ENCODE results near the gene ANKRD30A.
"Not testable (repeated sequence)": the region's sequence is repeated elsewhere in the genome, so short reads cannot be mapped to it uniquely, and the experiment has no call there.

ANKRD30A gene

GRCh38 chr10:37182719-37183118 is 57.3 kb downstream of the ANKRD30A start:
- not testable (repeated sequence) for H3K27me3 ChIP-seq (ENCODE audit: control insufficient read depth, insufficient read depth, low read length); H3K9me3 ChIP-seq (ENCODE audit: control insufficient read depth, insufficient read depth, low read depth, low read length)

GRCh38 chr10:37206132-37206531 is 80.7 kb downstream of the ANKRD30A start:
- no peaks in the 10 kb centered on the region for H3K27me3 ChIP-seq (ENCODE audit: control insufficient read depth, insufficient read depth, low read length)
- H3K9me3 ChIP-seq (ENCODE audit: control insufficient read depth, insufficient read depth, low read depth, low read length) = peaks cover 23% of the 10 kb centered on the region; the same call in 1 of the 2 replicates
- H3K4me3 ChIP-seq (ENCODE audit: low read depth, low read length) = no peak overlapping the region
- no peak overlapping the region for H3K27ac ChIP-seq (ENCODE audit: low read depth, low read length)
- no peaks in the 10 kb centered on the region for H3K4me1 ChIP-seq (ENCODE audit: control insufficient read depth, insufficient read depth, low read length)
- no peak overlapping the region for H3K9ac ChIP-seq (ENCODE audit: low read length)
- H3K36me3 ChIP-seq (ENCODE audit: control insufficient read depth, insufficient read depth, low read length) = no peaks in the 10 kb centered on the region

More at GRCh38 chr10:37182719-37183118, 57.3 kb downstream of the ANKRD30A start:
- H3K36me3 ChIP-seq (ENCODE audit: control insufficient read depth, insufficient read depth, low read length); H3K4me1 ChIP-seq (ENCODE audit: control insufficient read depth, insufficient read depth, low read length); H3K4me3 ChIP-seq (ENCODE audit: low read depth, low read length); H3K9ac ChIP-seq (ENCODE audit: low read length); H3K27ac ChIP-seq (ENCODE audit: low read depth, low read length): not testable (repeated sequence)

GRCh38 chr10:37220866-37221265 is 95.5 kb downstream of the ANKRD30A start:
- Histone ChIP-seq H3K4me1 (ENCODE audit: control insufficient read depth, insufficient read depth, low read length) (no peaks in the 10 kb centered on the region), H3K27ac (ENCODE audit: low read depth, low read length) (no peak overlapping the region), H3K9ac (ENCODE audit: low read length) (no peak overlapping the region), H3K9me3 (ENCODE audit: control insufficient read depth, insufficient read depth, low read depth, low read length) (peaks cover 9% of the 10 kb centered on the region; the same call in 1 of the 2 replicates), H3K36me3 (ENCODE audit: control insufficient read depth, insufficient read depth, low read length) (no peaks in the 10 kb centered on the region), H3K27me3 (ENCODE audit: control insufficient read depth, insufficient read depth, low read length) (no peaks in the 10 kb centered on the region), H3K4me3 (ENCODE audit: low read depth, low read length) (no peak overlapping the region)

- Histone ChIP-seq H3K27me3 (ENCODE audit: control insufficient read depth, insufficient read depth, low read length) (no peaks in the 10 kb centered on the region), H3K27ac (ENCODE audit: low read depth, low read length) (no peak overlapping the region), H3K4me1 (ENCODE audit: control insufficient read depth, insufficient read depth, low read length) (no peaks in the 10 kb centered on the region), H3K4me3 (ENCODE audit: low read depth, low read length) (no peak overlapping the region), H3K9ac (ENCODE audit: low read length) (no peak overlapping the region), H3K9me3 (ENCODE audit: control insufficient read depth, insufficient read depth, low read depth, low read length) (peaks cover 9% of the 10 kb centered on the region; the same call in 1 of the 2 replicates), H3K36me3 (ENCODE audit: control insufficient read depth, insufficient read depth, low read length) (no peaks in the 10 kb centered on the region)
Observed at GRCh38 chr10:37222046-37222445, 96.6 kb downstream of the ANKRD30A start.

GRCh38 chr10:37225163-37225562 is 99.8 kb downstream of the ANKRD30A start:
- Histone ChIP-seq H3K9ac (ENCODE audit: low read length) (no peak overlapping the region), H3K4me3 (ENCODE audit: low read depth, low read length) (no peak overlapping the region), H3K27ac (ENCODE audit: low read depth, low read length) (no peak overlapping the region), H3K36me3 (ENCODE audit: control insufficient read depth, insufficient read depth, low read length) (no peaks in the 10 kb centered on the region), H3K27me3 (ENCODE audit: control insufficient read depth, insufficient read depth, low read length) (no peaks in the 10 kb centered on the region), H3K9me3 (ENCODE audit: control insufficient read depth, insufficient read depth, low read depth, low read length) (peaks cover 12% of the 10 kb centered on the region; the same call in 1 of the 2 replicates), H3K4me1 (ENCODE audit: control insufficient read depth, insufficient read depth, low read length) (no peaks in the 10 kb centered on the region)

- H3K36me3 ChIP-seq (ENCODE audit: control insufficient read depth, insufficient read depth, low read length) = no peaks in the 10 kb centered on the region
- H3K27ac ChIP-seq (ENCODE audit: low read depth, low read length) = no peak overlapping the region
- H3K9me3 ChIP-seq (ENCODE audit: control insufficient read depth, insufficient read depth, low read depth, low read length) = peaks cover 12% of the 10 kb centered on the region; the same call in 1 of the 2 replicates
- no peak overlapping the region for H3K9ac ChIP-seq (ENCODE audit: low read length)
- H3K27me3 ChIP-seq (ENCODE audit: control insufficient read depth, insufficient read depth, low read length) = no peaks in the 10 kb centered on the region
- no peaks in the 10 kb centered on the region for H3K4me1 ChIP-seq (ENCODE audit: control insufficient read depth, insufficient read depth, low read length)
- H3K4me3 ChIP-seq (ENCODE audit: low read depth, low read length) = no peak overlapping the region
Observed at GRCh38 chr10:37226524-37226923, 101.1 kb downstream of the ANKRD30A start.

GRCh38 chr10:37234692-37235091 is 109.3 kb downstream of the ANKRD30A start:
- Histone ChIP-seq H3K4me1 (ENCODE audit: control insufficient read depth, insufficient read depth, low read length) (no peaks in the 10 kb centered on the region), H3K27ac (ENCODE audit: low read depth, low read length) (no peak overlapping the region), H3K9ac (ENCODE audit: low read length) (no peak overlapping the region), H3K9me3 (ENCODE audit: control insufficient read depth, insufficient read depth, low read depth, low read length) (peaks cover 10% of the 10 kb centered on the region; the same call in 1 of the 2 replicates), H3K27me3 (ENCODE audit: control insufficient read depth, insufficient read depth, low read length) (no peaks in the 10 kb centered on the region), H3K36me3 (ENCODE audit: control insufficient read depth, insufficient read depth, low read length) (no peaks in the 10 kb centered on the region), H3K4me3 (ENCODE audit: low read depth, low read length) (no peak overlapping the region)

GRCh38 chr10:37236093-37236492 is 110.7 kb downstream of the ANKRD30A start:
- Histone ChIP-seq H3K9ac (ENCODE audit: low read length) (no peak overlapping the region), H3K4me3 (ENCODE audit: low read depth, low read length) (no peak overlapping the region), H3K36me3 (ENCODE audit: control insufficient read depth, insufficient read depth, low read length) (no peaks in the 10 kb centered on the region), H3K9me3 (ENCODE audit: control insufficient read depth, insufficient read depth, low read depth, low read length) (peaks cover 17% of the 10 kb centered on the region; the same call in 1 of the 2 replicates), H3K27me3 (ENCODE audit: control insufficient read depth, insufficient read depth, low read length) (no peaks in the 10 kb centered on the region), H3K27ac (ENCODE audit: low read depth, low read length) (no peak overlapping the region), H3K4me1 (ENCODE audit: control insufficient read depth, insufficient read depth, low read length) (no peaks in the 10 kb centered on the region)

GRCh38 chr10:37240223-37240622 is 114.8 kb downstream of the ANKRD30A start:
- no peaks in the 10 kb centered on the region for H3K36me3 ChIP-seq (ENCODE audit: control insufficient read depth, insufficient read depth, low read length)
- peaks cover 22% of the 10 kb centered on the region; the same call in 1 of the 2 replicates for H3K9me3 ChIP-seq (ENCODE audit: control insufficient read depth, insufficient read depth, low read depth, low read length)
- no peak overlapping the region for H3K4me3 ChIP-seq (ENCODE audit: low read depth, low read length)
- no peak overlapping the region for H3K27ac ChIP-seq (ENCODE audit: low read depth, low read length)
- no peaks in the 10 kb centered on the region for H3K4me1 ChIP-seq (ENCODE audit: control insufficient read depth, insufficient read depth, low read length)
- no peak overlapping the region for H3K9ac ChIP-seq (ENCODE audit: low read length)
- no peaks in the 10 kb centered on the region for H3K27me3 ChIP-seq (ENCODE audit: control insufficient read depth, insufficient read depth, low read length)

- Histone ChIP-seq H3K27ac (ENCODE audit: low read depth, low read length) (no peak overlapping the region), H3K9me3 (ENCODE audit: control insufficient read depth, insufficient read depth, low read depth, low read length) (peaks cover 39% of the 10 kb centered on the region; the same call in 1 of the 2 replicates), H3K9ac (ENCODE audit: low read length) (no peak overlapping the region), H3K4me1 (ENCODE audit: control insufficient read depth, insufficient read depth, low read length) (no peaks in the 10 kb centered on the region), H3K36me3 (ENCODE audit: control insufficient read depth, insufficient read depth, low read length) (no peaks in the 10 kb centered on the region), H3K4me3 (ENCODE audit: low read depth, low read length) (no peak overlapping the region), H3K27me3 (ENCODE audit: control insufficient read depth, insufficient read depth, low read length) (no peaks in the 10 kb centered on the region; the same call in 1 of the 2 replicates)
Observed at GRCh38 chr10:37246637-37247036, 121.2 kb downstream of the ANKRD30A start.

GRCh38 chr10:37255837-37256236 is 130.4 kb downstream of the ANKRD30A start:
- H3K9me3 ChIP-seq (ENCODE audit: control insufficient read depth, insufficient read depth, low read depth, low read length) = peaks cover 17% of the 10 kb centered on the region; the same call in 1 of the 2 replicates
- not testable (repeated sequence) for H3K27me3 ChIP-seq (ENCODE audit: control insufficient read depth, insufficient read depth, low read length); H3K4me1 ChIP-seq (ENCODE audit: control insufficient read depth, insufficient read depth, low read length)

More at GRCh38 chr10:37255837-37256236, 130.4 kb downstream of the ANKRD30A start:
- not testable (repeated sequence) for H3K27ac ChIP-seq (ENCODE audit: low read depth, low read length); H3K4me3 ChIP-seq (ENCODE audit: low read depth, low read length); H3K9ac ChIP-seq (ENCODE audit: low read length); H3K36me3 ChIP-seq (ENCODE audit: control insufficient read depth, insufficient read depth, low read length)

All from HUES6 (cell line).